Right hindlimb (tissue), 1 donor: ENCODE measurements around the gene TMEM9B.

Source experiments
- DNase-seq: peaks from one replicate; pipeline ENCODE4 v3.0.0-alpha.2; 2018

The TMEM9B gene

GRCh38 chr11:8928981-8929615 is 35.1 kb downstream of the TMEM9B start:
- no peak for DNase-seq

- DNase-seq = no peak
These were observed 36.0 kb downstream of the TMEM9B start for GRCh38 chr11:8928205-8928604.

DNA sequence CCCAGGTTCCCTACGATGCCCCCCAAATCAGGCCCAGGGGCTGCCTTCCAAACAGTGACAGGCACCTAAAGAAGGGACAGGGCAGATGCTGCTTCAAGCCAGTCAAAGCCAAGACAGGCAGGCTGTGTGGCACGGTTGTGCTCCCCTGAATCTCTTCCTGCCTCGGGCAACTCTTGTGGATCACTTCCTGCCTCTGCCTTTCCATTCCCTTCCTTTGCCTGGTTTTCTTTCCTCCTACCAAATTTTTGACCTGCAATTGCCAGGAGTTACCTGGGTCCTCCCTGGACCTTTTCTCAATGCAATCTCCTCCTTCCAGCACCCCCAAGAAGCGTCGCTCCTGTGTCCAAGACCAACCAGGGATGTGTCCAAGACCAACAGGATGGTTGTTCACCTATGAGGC is 37.0 kb downstream of the TMEM9B start:
- no peak for DNase-seq

GRCh38 chr11:8926236-8926635 is 38.0 kb downstream of the TMEM9B start:
- no peak for DNase-seq

DNA sequence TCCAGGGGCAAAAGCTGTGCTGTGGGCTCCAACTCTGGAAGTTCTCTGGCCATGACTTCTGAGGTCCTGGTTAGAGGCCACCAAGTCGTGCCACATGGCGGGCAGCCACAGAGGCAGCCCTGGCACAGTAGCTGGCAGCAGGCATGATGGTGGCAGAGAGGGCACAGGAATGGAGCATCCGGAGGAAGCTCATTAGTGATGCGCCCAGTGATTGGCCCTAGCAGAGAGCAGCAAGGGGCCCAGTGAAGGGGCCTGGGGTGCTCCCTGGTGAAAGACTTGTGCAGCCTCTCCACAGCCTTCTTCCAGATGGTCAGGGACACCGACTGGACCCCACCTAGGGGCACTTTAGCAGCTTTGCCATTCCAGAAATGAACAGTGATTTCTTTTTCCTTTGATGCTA is 38.5 kb downstream of the TMEM9B start:
- no peak for DNase-seq

GRCh38 chr11:8922691-8923090 is 41.6 kb downstream of the TMEM9B start:
- no peak for DNase-seq

- DNase-seq = peak; percentile 87
These were observed 47.0 kb downstream of the TMEM9B start for GRCh38 chr11:8917157-8917825.

GRCh38 chr11:8914661-8915018 is 49.6 kb downstream of the TMEM9B start:
- DNase-seq = no peak

DNA sequence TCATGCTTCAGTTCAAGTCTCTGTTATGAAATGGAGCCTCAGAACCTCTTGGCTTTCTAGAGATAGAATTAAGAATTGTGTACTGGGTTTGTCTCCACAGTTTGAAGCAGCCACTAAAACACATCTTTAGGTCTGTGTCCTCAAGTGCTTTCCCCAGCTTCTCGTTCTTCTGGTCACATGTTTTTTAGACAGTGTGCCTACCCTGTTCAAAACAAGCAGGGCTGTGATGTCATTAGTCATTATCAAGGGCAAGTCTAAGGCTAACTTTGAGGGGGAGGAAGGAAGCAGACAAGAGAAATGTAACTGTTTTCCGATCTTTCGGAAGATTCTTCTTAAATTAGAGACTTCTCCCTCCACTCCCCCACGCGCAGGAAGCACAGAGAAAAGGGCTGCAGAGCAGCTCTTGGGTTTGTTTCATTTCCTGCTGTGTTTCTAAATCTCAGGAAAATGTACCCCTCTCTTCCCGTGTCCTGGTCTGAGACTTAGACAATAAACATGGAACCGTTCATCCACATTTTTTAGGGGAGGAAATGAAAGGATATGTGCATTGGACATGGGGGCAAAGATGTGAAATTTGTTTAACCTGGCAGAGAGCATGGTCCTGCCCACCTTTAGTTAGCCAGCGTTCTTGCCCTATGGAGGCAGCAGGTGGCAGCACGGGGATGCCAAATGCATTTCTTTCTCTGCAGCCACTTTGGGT is 50.1 kb downstream of the TMEM9B start:
- peak; percentile 57 for DNase-seq

DNA sequence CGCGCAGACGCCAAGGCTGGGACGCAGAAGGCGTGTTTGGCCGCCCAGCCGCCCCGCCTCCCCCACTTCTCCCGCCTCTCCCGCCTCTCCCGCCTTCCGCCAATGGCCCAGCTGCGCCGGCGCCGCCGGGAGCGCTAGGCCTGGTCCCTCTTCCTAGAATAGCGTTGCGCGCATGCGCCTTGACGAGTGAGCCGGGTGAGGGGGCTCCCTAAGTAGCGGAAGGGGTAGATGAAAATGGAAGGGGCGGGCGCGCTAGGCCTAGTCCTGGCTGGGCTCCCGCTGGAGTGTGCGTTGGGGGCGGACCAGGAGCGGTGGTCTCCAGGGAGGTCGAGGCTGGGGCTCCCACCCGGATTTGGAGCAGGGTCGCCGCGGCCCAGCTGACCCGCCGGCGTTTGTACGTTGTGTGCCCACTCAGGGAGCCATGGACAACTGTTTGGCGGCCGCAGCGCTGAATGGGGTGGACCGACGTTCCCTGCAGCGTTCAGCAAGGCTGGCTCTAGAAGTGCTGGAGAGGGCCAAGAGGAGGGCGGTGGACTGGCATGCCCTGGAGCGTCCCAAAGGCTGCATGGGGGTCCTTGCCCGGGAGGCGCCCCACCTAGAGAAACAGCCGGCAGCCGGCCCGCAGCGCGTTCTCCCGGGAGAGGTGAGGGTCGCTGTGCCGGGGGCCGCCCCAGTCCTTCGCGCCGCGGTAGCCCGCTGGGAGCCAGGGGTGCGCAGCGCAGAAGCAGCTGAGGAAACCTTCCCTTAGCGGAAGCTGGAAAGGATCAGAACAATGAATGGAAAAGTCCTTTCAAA is 53.0 kb downstream of the TMEM9B start, which contains the start of gene AKIP1:
TSS of gene AKIP1 (plus strand) at position 161 of the 795 bp plus-strand sequence. CDS start at position 422, 261 bp downstream.
- DNase-seq = peak; percentile 99

DNA sequence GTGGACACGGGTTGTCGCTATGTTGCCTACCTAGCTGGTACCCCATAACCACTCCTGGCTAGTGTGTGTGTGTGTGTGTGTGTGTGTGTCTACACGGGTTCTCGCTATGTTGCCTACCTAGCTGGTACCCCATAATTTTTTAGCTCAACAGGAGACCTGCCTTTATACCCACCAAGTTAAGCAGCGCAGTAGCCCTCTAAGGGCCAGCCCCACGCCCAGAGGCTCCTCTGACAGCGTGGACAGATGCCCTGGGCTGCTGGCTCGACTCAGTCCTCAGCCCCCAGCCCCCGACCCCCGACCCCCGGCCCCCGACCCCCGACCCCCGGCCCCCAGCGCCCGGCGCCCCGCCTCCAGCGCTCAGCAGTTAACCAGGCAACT is 53.6 kb downstream of the TMEM9B start:
- DNase-seq = no peak

- DNase-seq = no peak
These were observed 56.1 kb downstream of the TMEM9B start for GRCh38 chr11:8908099-8908498.

DNA sequence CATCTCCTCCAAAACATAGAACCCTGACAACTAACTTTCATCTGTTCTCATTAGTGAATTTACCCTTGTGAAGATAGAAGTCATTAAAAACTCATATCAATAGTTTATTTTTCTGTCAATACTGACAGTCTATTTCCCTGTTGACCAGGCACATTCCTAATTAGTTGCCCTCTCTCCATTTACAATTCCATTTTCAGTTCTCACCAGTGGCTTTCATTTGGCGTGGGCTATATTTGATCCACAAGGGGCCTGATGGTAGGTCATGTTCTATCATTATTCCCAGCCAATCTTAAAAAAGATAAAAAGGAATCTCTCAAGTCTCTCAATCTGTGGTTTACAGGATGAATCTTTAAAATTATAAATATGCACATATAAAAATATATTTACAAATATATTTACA is 57.1 kb downstream of the TMEM9B start:
- no peak for DNase-seq

DNA sequence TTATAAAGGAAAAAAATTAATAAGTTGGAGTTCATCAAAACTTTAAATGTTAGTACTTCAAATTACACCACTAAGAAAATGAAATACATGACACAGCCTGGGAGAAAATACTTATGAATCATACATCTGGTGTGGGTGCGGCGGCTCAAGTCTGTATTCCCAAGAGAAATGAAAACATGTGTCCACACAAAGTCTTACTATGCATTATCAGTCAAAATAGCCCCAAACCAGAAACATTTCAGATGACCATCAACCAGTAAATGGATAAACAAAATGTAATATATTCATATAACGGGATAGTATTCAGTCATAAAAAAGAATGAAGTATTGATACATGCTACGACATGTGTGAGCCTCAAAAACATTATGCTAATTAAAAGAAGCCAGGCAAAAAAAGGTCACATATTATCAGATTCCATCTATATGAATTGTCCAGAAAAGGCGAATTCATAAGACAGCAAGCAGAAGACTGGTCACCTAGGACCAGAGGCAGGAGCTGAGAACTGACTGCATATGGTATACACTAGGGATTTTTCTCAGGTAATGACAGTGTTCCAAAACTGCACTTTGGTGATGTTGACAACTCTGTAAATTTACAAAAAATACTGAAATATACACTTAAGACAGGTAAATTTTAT is 58.6 kb downstream of the TMEM9B start:
- no peak for DNase-seq

GRCh38 chr11:8899119-8899753 is 65.0 kb downstream of the TMEM9B start:
- no peak for DNase-seq
